EL (cell line): ENCODE measurements around the gene TECR.

Experiments used
- DNase-seq: peaks from one replicate; pipeline ENCODE4 v3.0.0-alpha.2; 2016

The TECR gene

DNA sequence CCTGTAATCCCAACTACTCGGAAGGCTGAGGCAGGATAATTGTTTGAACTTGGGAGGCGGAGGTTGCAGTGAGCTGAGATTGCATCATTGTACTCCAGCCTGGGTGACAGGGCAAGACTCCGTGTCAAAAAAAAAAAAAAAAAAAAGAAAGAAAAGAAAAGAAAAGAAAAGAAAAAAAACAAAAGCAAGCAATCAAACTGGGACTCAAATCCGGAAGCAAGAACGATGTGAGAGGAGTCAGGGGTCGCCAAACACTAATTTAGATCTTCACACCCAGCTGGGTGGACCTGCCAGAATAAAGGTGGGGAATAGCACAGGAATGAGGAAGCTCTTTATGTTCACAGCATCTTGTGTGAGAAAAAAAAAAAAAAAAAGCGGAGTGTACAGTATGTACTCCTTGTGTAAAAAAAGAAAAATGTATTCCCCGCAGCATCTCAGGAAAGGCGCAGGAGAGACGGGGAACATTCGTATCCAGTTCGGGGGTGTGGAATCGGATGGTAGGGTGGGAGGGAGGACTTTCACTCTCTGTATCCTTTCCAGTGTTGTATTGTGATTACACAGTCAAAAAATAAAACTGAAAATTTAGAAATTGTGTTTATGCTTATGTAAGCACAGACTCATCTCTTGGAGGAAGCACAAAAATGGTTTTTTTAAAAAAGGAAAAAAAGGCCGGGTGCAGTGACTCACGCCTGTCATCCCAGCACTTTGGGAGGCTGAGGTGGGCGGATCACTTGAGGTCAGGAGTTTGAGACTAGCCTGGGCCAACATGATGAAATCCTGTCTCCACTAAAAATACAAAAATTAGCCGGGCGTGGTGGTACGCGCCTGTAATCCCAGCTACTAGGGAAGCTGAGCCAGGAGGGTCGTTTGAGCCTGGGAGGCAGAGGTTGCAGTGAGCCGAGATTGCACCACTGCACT is 18.8 kb upstream of the TECR start:
- DNase-seq = peak; percentile 82

DNA sequence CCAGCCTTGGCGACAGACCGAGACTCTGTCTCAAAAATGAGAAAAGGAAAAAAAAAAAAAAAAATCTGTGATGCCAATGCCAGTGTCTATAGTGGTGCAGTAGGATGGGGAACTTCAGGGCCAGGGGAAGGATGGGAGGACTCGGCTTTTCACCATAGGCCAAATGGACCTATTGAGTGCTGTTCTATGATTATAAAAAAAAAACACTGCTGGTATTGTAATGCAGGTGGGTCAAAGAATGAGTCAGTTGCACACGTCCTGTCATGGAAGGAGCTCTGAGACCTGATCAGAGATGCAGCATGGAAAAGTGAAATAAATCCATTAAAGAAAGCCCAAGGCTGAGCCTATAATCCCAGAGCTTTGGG is 18.2 kb upstream of the TECR start:
- no peak for DNase-seq

DNA sequence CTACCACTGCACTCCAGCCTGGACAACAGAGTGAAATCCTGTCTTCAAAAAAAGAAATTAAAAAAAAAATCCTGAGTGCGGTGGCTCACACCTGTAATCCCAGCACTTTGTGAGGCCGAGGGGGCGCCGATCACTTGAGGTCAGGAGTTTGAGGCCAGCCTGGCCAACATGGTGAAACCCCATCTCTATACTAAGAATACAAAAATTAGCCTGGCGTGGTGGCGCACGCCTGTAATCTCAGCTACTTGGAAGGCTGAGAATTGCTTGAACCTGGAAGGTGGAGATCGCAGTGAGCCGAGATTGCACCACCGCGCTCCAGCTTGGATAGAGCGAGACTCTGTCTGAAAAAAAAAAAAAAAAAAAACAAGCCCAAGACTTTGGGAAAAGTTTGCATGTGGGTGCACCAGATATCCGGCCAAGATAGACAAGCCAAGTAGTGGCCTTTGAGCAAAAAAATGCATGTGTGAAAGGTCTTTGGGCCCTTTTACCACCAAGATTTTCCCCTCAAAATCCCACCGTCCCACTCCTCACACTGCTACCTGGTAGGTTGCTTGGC is 16.9 kb upstream of the TECR start:
- DNase-seq = no peak

DNA sequence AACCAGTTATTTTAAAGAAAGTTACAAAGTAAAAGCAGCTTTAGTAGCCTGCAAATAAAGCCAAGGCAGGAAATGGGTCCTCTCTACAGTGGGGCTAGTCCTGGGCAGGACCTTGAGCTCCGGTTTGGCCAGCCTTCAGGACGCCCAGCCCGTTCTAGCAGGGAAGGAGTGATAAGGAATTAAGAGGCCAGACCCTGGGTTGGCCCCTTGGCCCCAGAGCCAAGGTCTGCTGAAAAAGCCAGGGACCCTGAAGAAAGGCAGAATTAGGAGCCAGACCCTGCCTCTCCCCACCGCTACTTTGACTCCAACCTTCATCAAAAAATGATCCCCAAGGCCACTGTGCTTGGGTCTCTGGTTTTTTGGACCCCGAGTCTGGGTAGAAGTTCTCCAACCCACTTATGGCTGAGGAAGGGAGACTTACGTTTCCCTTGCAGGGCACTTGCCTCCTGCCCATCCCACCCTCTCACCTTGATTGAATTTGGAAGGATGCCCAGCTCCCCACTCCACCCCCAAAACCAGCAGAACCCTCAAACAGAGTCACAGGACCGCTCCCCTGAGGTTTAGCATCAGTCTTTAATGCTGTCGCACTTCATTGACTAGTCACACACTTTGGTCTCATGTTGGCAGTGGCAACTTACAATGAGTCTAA is 15.1 kb upstream of the TECR start:
- DNase-seq = no peak

DNA sequence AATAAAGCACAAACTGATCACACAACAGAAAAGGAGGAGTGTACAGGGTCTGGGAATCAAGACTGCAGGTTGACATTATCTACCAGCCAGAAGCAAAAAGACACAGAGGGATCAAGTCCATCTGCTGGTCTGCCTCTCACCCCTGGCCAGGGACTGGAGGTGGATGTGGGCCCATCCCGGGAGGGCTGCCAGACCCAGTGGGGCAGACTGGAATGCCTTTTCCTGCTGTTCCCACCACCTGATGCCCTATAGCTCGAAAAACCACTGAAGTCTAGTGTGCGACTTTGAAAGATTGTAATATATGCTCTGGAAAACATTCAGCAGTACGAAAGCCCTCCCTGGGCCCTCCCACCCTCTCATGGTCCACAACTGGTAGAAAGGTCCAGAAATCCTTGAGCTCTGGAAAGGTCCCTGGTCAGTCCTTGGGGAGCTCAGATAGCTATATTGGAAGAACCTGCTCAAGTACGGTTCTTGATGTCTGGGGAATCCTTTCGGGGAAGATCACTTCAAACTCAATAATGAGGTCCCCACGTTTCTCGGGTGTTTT is 13.8 kb upstream of the TECR start:
- DNase-seq = peak; percentile 55

DNA sequence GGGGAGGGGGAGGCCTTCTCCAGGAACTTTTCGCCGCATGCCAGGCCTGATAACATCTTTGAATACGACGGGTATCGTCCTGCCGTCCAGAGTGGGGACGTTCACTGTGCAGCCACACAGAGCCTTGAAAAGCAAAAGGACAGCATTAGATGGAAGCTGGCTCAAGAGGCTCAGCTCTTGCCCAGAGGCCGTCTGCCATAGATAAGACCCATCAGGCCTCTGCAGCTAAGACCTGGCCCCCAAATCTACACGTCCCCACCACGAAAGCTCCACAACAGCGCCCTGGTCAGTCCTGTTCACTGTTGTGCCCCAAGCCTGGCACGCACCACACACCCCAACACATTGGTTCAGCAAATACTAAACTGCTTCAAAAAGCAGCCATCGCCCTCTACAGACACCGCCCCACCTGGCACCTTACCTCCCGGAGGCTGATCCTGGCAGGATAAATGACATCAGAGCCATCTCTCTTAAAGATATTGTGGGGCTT is 13.3 kb upstream of the TECR start:
- DNase-seq = no peak

DNA sequence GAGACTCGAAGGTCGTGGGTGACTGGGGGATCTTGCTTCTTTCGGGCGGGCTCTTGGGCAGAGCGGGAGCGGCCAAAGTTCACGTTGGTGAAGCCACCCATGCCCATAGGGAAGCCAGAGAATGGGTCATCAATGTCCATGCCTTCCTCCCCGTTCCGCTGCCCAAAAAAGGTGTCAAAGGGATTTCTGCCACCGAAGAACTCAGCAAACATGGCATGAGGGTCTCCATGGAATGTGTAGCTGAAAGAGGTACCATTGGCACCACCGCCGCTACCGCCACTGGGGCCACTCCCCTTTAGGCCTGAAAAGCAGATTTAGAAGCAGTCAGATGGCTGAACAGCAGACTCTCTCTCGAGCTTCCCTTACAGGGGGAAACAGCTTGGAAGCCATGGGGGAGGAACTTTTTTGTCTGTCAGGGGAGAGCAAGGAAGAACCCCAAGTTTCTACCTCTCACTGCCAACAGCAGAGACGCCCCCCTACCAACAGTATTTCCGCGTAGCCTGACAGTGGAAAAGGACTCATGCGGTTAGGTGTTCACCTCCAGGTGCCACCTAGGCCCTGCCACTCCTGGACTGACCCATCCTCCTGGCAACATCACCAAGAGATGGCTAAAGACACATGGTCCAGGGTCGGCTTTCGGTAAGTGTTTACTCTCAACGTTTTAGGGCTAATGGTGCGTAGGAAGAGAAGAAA is 12.5 kb upstream of the TECR start:
- peak; percentile 25 for DNase-seq

DNA sequence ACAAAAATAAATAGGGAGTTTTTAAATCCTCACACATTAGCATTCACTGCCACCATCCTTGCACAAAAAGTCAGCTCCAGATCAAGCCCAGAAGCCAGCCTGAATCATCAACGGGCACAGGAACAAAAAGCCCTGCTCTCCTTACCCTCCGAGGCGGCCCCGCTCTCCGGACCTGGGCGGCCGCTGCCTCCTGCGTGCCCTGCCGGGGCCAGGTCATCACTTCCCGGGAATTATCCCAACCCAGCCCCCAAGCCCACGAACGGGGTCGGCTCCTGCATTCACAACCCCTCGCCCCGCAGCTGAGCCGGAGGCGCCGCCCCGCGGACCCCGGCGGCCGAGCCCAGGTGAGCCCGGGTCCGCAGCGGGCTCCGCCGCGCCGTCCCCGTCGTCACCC is 12.0 kb upstream of the TECR start:
- DNase-seq = no peak

DNA sequence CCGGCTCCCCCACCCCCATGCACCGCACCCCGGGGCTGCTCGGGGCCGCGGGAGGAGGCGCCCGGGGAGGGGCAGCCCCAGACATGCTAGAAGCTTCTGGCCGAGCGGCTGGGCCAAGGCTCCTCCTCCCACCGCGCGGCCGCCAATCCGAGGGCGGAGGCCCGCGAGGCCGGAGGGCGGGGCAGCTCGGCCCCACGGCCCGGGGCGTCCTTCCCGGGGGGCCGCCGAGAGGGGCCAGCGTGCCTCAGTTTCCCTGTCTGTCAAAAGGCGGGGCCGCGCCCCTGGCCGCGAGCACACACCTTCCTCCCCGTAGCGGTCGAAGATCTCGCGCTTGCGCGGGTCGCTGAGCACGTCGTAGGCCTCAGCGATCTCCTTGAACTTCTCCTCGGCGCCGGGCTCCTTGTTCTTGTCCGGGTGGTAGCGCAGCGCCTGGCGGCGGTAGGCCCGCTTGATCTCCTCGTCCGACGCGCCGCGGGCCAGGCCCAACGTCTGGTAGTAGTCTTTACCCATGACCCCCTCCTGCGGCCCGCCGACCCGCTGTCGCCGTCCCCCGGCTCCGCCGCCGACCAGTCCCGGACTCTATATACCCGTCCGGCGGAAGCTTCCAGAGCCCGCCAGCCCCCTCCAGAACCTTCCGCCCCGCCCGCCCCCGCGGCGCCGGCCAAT is 11.4 kb upstream of the TECR start, which contains the start of gene DNAJB1:
Gene DNAJB1 (minus strand): TSS at position 558 of the 666 bp plus-strand sequence. CDS start 48 bp downstream, at position 510.
- peak; percentile 76 for DNase-seq

DNA sequence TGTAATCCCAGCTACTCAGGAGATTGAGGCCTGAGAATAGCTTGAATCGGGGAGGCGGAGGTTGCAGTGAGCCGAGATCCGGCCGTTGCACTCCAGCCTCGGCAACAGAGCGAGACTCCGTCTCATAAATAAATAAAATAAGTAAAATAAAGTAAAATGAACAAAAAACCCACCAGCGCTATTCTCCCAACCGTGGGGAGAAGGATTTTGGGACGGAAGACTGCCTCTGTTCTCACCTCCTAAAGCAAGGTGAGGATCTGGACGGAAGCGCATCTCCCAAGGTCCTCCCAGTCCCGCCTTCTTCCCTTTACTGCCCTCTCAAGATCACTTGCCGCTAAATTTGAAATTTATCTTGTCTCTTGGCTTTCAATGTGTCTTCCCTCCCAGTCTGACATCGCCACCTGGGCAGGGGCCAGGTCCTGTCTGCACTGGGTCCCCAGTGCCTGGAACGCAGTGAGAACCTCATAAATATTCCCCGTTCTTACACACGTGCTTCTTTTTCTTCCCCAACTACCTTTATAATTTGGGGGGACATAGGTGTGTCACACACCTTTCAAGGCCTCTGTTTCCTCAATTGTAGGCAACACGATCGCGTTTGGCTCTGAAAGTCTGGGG is 10.0 kb upstream of the TECR start:
- DNase-seq = no peak

DNA sequence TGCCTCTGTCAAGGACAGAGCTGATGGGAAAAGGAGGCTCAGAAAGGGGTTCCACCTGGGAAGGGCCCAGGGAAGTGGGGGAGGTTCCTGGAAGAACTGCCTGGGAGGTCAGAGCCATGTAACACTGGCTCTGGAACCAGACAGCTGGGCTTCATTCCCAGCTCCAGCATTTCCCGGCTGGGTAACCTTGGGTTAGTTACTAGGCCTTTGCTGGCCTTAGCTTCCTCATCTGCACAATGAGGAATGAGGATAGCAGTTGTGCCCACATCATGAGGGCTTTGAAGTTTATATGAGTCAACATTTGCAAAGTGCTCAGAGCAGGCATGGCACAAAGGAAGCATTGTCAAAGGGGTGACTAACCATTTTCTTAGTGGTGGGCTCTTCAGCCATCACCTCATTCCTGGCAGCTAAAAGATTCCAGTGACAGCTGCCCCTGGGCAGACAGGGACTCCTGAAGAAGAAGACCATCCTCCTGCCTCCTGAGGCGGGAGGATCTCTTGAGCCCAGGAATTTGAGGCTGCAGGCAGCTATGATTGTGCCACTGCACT is 9.5 kb upstream of the TECR start:
- DNase-seq = peak; percentile 78

DNA sequence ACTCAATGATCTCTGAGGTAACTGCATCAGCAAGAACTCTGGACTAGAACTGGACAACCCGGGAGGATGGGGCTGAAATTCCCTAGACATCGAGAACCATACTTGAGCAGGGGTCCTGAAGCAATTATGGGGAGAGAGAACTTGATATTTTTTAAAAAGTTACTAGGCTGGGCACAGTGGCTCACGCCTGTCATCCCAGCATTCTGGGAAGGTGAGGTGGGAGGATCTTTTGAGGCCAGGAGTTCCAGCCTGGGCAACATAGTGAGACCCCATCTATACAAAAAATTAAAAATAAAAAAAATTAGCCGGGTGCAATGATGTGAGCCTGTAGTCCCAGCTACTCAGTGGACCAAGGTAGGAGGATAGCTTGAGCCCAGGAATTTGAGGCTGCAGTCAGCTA is 8.9 kb upstream of the TECR start:
- DNase-seq = no peak

DNA sequence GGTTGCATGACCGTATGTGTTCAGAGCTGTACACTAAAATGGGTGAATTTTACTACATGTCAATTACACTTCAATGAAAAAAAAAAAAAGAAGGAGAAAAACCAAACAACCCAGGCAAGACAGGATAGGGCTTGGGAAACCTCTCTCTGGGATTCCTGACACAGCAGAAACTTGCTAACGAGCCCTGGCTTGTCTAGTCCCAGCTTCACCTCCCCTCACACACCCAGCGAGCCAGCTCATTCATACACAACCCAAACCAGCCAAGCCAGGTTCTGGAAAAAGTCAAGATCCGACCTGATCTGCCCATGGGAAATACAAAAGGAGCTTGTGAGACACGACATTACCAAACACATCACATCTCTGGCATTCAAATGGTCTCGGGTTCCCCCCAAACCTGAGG is 3.7 kb upstream of the TECR start:
- DNase-seq = no peak

DNA sequence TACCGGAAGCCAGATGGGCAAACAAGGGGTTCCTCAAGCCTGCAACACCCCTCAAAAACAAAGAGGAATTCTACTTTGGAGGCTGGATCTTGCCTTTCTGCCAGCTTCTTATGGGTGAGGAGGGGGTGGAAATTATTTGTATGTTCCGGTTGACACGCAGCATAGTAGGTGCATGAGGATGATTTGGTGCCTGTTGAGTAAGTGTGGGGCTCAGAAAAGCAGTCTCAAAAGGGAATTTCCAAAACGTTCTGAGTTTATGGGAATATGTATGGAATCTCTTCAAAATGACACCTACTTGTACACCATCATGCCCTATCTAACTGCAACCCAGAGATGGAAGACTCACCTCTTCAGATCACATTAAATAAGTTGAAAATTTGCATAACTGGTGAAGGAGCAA is 3.0 kb upstream of the TECR start:
- no peak for DNase-seq

DNA sequence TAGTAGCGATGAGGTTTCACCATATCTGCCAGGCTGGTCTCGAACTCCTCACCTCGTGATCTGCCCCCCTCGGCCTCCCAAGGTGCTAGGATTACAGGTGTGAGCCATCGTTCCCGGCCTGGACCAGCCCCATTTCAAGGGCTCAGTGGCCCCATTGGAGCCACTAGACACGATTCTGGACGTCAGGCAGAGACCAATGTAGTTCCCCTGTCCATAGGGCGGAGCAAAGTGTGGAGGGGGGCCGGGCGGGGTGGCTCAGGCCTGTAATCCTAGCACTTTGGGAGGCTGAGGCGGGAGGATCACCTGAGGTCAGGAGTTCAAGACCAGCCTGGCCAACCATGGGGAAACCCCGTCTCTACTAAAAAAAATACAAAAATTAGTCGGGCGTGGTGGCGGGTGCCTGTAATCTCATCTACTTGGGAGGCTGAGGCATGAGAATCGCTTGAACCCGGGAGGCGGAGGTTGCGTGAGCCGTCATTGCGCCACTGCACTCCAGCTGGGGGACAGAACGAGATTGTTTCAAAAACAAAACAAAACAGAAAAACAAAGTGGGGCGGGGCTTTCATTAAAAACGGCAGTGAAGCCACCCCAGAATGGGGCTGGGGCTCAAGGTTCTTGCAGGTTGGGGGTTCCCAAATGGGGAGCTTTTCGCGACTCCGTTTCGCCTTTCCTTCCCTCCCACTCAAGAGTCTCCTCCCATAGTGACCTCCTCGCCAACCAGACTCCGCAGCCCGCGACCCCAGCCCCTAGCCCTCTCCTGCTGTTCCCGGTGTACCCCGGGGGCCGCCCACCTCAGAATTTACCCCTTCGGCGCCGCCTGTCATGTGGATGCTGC is 758 bp upstream of the TECR start:
- no peak for DNase-seq

DNA sequence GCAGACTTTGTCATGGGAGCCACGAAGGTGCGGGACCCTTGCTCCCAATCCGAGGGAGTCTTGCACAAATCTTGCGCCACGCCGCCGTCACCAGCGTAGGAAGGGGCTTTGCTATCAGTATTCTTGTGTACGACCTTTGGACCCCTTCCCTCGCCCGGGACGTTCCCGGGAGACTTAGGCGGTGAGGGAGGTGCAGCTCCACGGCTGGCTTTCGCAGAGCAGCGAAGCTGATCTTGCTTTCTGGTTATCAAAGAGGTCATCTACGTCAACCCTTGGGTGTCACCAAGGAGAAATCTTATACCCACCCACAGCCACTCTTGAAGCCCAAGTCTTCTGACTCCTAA is 583 bp downstream of the TECR start:
- peak; percentile 30 for DNase-seq

DNA sequence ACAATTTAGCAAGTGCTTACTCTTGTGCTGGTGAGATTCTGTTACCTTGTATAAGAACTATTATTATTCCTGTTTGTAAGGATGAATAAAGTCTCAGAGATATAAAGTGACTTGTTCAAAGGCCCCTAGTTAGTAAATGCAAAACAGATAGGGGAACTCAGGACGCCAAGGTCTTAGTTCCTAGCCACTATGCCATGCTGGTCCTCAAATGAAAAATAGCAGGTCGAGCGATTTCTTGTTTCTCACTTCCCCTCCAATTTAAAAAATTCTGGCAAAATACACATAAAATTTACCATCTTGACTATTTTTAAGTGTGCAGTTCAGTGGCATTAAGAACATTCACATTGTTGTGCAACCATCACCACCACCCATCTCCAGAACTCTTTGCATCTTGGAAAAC is 1.1 kb downstream of the TECR start:
- DNase-seq = no peak

DNA sequence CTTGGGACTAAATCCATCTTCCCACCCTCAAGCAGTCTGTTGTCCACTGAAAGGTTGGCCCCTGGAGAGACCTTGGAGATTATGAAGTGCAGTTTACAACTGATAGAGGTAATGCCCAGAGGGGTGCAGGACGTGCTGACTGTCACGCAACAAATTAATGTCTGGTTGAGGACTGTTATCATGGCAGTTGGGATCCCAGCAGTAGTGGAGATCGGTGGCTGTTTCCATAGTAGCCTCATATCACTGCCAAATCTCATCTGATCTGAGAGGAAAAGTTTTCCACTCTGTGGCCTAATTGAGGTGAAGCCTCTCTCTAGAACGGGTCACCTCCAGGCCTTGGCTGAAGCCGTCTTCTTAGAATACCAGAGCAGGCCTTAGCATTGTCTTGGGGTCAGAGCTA is 4.1 kb downstream of the TECR start:
- no peak for DNase-seq

DNA sequence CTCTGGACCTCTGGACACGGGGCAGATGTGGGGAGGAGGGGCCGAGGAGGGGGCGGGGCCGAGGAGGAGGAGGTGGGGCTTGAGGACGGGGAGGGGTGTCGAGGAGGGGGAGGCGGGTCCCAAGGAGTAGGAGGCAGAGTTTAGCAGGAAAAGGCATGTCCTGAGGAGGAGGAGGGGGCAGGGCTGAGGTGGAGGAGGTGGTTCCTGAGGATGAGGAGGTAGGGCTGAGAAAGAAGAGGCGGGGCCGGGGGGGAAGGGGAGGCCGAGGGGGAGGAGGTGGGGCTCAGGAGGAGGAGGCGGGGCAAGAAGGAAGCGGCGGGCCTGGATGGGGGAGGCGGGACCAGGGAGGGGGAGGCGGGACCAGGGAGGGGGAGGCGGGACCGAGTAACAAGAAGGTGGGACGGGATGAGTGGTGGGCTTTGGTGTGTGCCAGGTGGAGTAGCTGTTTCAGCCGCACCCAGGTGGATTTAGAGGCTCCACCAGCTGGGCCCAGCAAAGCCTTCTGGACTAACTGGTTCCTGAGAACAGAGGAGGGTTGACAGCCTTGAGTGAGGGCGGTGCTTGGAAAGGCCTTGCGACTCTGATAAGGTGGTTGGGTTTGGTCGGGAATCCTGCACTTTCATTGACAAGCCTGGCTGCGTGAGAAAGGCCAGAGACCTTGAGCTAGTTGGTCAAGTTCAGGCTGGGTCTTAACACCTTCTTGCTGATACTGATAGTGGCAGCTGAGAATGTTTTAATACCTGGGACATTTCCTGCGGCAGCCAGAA is 7.7 kb downstream of the TECR start:
- DNase-seq = peak; percentile 33
